Activated gamma-delta T cell treated with Interleukin-2 at 50 U/mL for 16 hours (primary cell): ENCODE results near the gene STXBP4.

ENCODE experiments used
- DNase-seq: peaks from one replicate; pipeline ENCODE4 v3.0.0-alpha.2; 2020

Gene STXBP4

GRCh38 chr17:55134486-55135157 is 166.1 kb downstream of the STXBP4 start:
- no peak for DNase-seq

- DNase-seq, result no peak
These were observed 172.2 kb downstream of the STXBP4 start for GRCh38 chr17:55140809-55141208.

- DNase-seq, result no peak
These were observed 176.0 kb downstream of the STXBP4 start for GRCh38 chr17:55144518-55144917.

- DNase-seq, result no peak
These were observed 180.9 kb downstream of the STXBP4 start for GRCh38 chr17:55149485-55149884.

GRCh38 chr17:55152236-55152635 is 183.7 kb downstream of the STXBP4 start:
- DNase-seq, result no peak

- DNase-seq, result no peak
These were observed 185.5 kb downstream of the STXBP4 start for GRCh38 chr17:55154101-55154500.

- DNase-seq, result no peak
These were observed 187.4 kb downstream of the STXBP4 start for GRCh38 chr17:55155856-55156560.

GRCh38 chr17:55157165-55157564 is 188.6 kb downstream of the STXBP4 start:
- no peak for DNase-seq

GRCh38 chr17:55158439-55158838 is 189.9 kb downstream of the STXBP4 start:
- DNase-seq, result no peak

- no peak for DNase-seq
These were observed 190.7 kb downstream of the STXBP4 start for GRCh38 chr17:55159251-55159650.

- no peak for DNase-seq
These were observed 191.9 kb downstream of the STXBP4 start for GRCh38 chr17:55160501-55160900.

- DNase-seq, result no peak
These were observed 193.5 kb downstream of the STXBP4 start for GRCh38 chr17:55161935-55162555.

- DNase-seq, result no peak
These were observed 194.0 kb downstream of the STXBP4 start for GRCh38 chr17:55162556-55162946.

GRCh38 chr17:55163408-55163807 is 194.8 kb downstream of the STXBP4 start:
- no peak for DNase-seq

GRCh38 chr17:55166506-55166905 is 197.9 kb downstream of the STXBP4 start:
- DNase-seq, result no peak

- no peak for DNase-seq
These were observed 198.6 kb downstream of the STXBP4 start for GRCh38 chr17:55167024-55167725.

GRCh38 chr17:55168958-55169687 is 200.6 kb downstream of the STXBP4 start:
- DNase-seq, result no peak

- DNase-seq, result no peak
These were observed 203.2 kb downstream of the STXBP4 start for GRCh38 chr17:55171634-55172328.

GRCh38 chr17:55172612-55173011 is 204.0 kb downstream of the STXBP4 start:
- DNase-seq, result no peak

- DNase-seq, result no peak
These were observed 205.6 kb downstream of the STXBP4 start for GRCh38 chr17:55174133-55174532.

GRCh38 chr17:55175788-55176427 is 207.3 kb downstream of the STXBP4 start:
- DNase-seq, result no peak
